ENCODE data around the gene FAM156B.
"Not testable (repeated sequence)": the region's sequence is repeated elsewhere in the genome, so short reads cannot be mapped to it uniquely, and the experiment has no call there.

Gene FAM156B

DNA sequence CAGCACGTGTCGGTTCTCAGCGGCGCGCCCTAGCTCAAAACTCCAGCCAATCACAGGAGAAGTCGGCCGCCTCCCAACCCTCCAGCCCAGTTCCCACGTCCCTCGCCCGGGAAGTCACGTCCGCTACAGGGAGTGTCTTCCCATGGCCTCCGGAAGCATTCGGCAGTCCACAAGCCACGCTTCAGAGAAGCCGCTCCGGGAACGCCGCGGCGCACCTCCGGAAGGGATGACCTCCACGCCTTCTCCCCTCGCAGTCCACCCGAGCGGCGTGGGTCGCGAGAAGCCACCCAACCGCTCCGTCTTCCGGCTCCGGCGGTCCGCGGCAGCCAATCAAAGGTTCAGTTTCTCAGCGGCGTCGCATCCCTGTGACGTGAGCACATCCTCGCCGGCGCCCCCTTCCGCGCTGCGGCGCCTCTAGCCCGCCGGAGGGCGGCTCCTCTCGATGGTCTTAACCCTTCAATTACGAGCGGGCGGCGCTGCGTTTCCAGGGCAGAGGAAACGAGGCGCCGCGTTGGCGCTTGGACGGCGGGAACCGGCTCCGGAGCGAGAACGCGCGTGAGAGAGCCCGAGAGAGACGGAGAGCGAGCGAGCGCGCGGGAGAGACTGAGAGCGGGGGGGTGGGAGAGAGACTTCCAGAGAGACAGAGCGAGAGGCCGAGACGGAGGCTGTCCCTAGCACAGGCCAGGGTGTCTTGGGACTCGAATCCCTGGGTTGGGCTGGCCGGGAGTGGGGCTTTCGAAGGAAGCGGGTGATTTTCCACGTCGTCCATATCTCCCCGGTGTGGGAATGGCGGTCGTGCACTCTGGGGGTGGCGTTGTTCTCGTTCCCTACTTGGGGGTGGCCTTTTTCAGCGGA lies at the start of gene FAM156B:
FAM156B (plus strand) TSS at position 476 of the 855 bp plus-strand sequence. CDS start 9,896 bp downstream, outside the sequence.
- DNase-seq (ENCODE audit: extremely low read depth in 1 of 2, low read depth in 1 of 2) = not testable (repeated sequence)

DNA sequence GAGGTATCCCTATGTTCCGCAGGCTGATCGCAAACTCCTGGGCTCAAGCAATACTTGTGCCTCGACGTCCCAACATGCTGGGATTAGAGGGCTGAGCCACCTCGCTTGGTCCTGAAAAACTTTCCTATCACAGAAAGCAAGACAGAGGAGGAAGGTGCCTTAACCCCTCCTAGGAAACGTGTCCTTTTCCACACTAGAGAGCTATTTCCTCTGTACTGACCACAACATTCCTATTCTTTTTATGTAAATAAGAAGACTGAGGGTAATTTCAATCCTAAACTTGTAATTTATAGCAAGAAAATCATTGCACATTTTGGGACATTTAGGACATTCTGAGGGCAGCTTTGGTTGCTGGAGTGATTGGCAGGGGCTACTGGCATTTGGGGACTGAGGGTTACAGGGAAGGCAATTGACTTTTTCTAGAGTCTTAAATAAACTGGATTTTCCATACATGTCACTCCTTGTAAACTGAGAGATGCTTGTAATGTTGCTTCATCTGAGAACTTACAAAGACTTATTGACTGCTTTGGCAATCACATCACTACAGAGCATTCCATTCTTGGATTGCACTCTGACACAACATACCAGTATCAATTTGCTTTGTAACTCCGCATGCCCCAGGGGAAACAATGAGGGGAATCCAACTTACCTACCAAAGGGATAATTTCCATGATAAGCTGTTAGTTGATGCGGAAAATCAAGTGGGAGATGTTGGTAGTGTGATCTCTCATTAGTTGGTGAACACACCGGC lies 44.8 kb upstream of the FAM156B start:
- no peak for DNase-seq (ENCODE audit: extremely low read depth in 1 of 2, low read depth in 1 of 2)

GRCh38 chrX:52856991-52857525 lies 40.1 kb upstream of the FAM156B start:
- not testable (repeated sequence) for DNase-seq (ENCODE audit: extremely low read depth in 1 of 2, low read depth in 1 of 2)

DNA sequence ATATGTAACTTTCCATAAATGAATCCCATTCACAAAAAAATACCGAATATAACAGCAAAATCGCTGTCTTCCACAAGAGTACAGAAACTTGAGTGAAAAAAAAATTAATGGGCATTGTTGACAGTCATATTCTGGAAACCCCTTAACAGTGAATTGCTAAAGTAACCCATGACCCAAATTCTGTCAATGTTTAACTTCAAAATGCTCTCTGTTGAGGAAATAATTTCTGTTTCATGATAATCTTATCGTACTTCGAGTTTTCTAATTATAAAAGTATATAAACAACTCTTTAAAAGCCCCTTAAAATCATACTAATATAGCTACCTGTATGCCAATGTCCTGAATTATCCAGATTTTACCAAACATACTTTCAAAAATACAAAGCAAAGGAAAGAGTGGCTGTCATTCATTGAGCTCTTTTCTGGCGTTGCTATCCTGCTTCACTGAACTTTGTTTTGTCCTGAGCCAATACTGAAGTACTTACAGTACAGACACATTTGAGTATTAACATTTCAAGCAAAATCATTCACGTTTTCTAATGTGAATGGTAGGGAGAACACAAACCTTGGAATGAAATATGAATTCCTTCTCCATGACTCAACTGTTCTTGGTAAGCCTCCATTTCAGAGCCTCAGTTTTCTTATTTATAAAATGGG lies 31.7 kb upstream of the FAM156B start:
- no peak for DNase-seq (ENCODE audit: extremely low read depth in 1 of 2, low read depth in 1 of 2)

- DNase-seq (ENCODE audit: extremely low read depth in 1 of 2, low read depth in 1 of 2) = no peak
Observed at GRCh38 chrX:52867610-52868348, 29.4 kb upstream of the FAM156B start, which contains the start of gene XAGE3. XAGE3 (minus strand) TSS chrX:52868083; CDS start chrX:52867133, 950 bp downstream.

- no peak for DNase-seq (ENCODE audit: extremely low read depth in 1 of 2, low read depth in 1 of 2)
Observed at GRCh38 chrX:52870046-52870445, 27.1 kb upstream of the FAM156B start.

GRCh38 chrX:52873825-52874224 lies 23.3 kb upstream of the FAM156B start:
- not testable (repeated sequence) for DNase-seq (ENCODE audit: extremely low read depth in 1 of 2, low read depth in 1 of 2)

- no peak for DNase-seq (ENCODE audit: extremely low read depth in 1 of 2, low read depth in 1 of 2)
Observed at GRCh38 chrX:52874661-52875060, 22.5 kb upstream of the FAM156B start.

DNA sequence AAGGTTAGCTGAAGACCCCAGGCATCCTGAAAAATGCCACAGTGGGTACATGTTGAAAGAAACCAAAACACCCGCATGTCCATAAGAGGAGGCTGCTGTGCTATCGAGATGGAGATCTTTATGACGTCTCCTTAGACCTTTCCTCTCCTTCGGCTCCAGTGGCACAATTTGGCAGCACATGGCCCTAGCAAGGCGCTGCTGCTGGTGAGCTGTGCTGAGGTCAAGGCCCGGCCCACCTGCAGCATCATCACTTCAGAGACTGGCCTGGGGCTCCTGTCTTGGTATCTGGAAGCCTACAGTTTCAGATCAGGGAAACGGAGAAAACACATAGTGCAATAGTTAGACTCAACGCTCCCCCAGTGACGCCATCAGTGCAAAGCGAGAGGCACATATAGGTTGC lies 21.7 kb upstream of the FAM156B start:
- not testable (repeated sequence) for DNase-seq (ENCODE audit: extremely low read depth in 1 of 2, low read depth in 1 of 2)

GRCh38 chrX:52876386-52876785 lies 20.7 kb upstream of the FAM156B start:
- DNase-seq (ENCODE audit: extremely low read depth in 1 of 2, low read depth in 1 of 2) = not testable (repeated sequence)

DNA sequence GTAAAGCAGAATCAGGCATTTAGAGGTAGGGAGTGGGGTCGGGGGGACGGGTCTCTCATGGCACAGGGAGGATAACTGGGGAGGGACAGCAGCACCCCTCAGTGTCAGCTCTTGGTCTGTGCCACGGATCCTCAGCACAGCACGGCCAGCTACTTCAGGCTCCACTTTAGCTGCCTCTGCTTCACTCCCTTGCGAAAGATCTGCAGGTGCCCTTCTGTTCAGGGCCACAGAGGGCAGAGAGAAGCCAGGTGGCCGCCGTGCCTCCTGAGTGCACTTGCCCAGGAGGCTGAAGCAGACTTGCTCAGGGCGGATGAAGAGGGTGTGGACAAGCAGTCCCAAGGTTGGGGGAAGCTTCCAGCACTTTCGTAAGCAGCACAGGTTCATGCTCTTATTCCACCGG lies 9.7 kb upstream of the FAM156B start:
- DNase-seq (ENCODE audit: extremely low read depth in 1 of 2, low read depth in 1 of 2) = not testable (repeated sequence)

DNA sequence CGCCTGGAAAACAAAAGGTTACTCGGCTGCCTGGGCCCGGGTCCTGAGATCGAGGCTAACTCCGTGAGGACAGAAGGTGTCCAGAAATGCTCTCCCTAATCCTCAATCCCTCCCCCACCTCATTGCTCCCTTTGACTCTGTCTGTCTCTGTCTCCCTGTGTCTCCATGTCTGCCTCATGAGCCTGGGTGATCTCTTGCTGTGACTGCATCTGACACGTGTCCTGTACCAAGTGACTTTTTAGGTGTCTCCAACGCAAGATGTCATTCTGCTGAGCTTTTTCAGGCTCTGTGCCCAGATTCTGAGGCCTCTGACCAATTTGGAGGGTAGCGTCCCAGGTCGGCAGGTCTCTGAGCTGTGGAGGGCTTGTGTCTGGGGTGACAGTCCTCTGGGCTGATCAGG lies 9.0 kb upstream of the FAM156B start:
- not testable (repeated sequence) for DNase-seq (ENCODE audit: extremely low read depth in 1 of 2, low read depth in 1 of 2)

DNA sequence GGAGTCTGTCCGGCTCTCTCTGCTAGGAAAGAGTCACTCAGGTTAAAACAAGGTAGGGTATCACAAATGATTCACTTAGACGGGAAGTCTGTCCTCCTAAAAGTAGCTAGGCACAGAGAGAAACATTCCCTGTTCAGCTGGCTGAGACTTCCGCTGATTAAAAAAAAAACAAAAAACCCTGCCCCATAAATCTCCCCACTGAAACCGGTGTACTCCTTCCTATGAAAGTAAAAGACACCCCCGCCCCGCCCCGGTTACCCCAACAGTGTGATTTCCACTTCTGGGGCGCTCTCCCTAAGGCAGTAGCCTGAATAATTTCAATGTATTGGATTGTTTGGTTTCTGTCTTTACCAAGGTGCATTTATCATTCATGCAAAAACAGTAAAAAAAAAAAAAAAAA lies 692 bp upstream of the FAM156B start:
- DNase-seq (ENCODE audit: extremely low read depth in 1 of 2, low read depth in 1 of 2) = not testable (repeated sequence)

GRCh38 chrX:52905531-52905930 lies 8.4 kb downstream of the FAM156B start:
- DNase-seq (ENCODE audit: extremely low read depth in 1 of 2, low read depth in 1 of 2) = not testable (repeated sequence)

- not testable (repeated sequence) for DNase-seq (ENCODE audit: extremely low read depth in 1 of 2, low read depth in 1 of 2)
Observed at GRCh38 chrX:52906072-52906471, 8.9 kb downstream of the FAM156B start.

DNA sequence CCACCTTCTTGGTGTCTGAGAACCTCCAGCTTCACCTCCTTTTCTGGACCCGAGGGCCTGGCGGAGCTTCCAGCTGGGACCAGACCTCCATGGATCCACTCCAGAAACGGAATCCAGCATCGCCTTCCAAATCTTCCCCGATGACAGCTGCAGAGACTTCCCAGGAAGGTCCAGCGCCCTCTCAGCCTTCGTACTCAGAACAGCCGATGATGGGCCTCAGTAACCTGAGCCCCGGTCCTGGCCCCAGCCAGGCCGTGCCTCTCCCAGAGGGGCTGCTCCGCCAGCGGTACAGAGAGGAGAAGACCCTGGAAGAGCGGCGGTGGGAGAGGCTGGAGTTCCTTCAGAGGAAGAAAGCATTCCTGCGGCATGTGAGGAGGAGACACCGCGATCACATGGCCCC lies 10.0 kb downstream of the FAM156B start:
- not testable (repeated sequence) for DNase-seq (ENCODE audit: extremely low read depth in 1 of 2, low read depth in 1 of 2)

GRCh38 chrX:52907900-52908299 lies 10.8 kb downstream of the FAM156B start:
- not testable (repeated sequence) for DNase-seq (ENCODE audit: extremely low read depth in 1 of 2, low read depth in 1 of 2)

DNA sequence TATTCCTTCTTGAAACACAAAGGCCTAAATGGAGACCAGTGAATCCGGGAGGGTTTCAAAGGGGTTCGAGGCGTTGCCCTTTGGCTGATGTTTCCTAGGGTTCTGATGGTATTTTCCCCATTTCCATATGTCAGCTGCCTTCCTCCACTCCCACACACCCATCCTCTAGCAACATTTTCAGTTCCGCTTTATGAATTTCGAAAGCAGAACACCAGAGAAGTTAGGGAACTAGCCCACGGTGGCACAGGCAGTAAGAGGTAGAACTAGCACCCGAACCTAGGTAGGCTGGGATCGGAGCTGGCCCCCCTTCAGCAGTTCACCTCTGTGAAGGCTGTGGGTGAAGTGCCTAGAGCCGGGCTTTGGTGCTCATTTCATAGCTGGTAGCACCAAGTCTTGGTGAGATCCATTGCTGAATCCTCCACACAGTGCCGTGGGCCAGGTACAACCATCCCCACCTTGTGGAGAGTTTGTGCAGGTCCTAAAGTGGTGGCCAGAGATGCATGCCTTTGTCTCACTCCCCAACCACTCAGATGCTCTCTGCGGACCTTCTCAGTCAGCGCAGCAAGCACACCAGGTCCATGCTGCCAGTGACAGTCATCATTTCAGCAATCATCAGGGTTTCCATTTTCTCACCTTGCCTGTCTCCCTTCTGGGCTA lies 12.3 kb downstream of the FAM156B start:
- DNase-seq (ENCODE audit: extremely low read depth in 1 of 2, low read depth in 1 of 2) = not testable (repeated sequence)

DNA sequence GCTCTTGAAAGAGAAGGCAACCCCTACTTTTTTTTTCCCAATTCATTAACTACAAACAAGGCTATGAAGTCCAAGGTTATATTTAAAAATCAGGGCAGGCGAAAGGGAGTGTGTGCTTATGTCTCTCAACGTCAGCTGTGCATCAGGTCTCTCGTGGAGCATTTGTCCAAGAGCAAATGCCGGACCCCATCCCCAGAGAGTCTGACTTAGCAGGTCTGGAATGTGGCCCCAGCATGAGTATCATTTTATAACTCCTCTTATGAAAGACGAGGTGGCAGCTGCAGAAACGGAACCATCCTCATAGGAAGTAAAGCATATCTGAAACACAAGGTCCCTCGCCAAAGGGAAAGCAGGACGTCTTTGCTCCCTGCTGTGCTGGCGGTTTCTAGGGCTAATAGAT lies 16.6 kb downstream of the FAM156B start:
- DNase-seq (ENCODE audit: extremely low read depth in 1 of 2, low read depth in 1 of 2) = not testable (repeated sequence)

- not testable (repeated sequence) for DNase-seq (ENCODE audit: extremely low read depth in 1 of 2, low read depth in 1 of 2)
Observed at GRCh38 chrX:52914704-52915103, 17.6 kb downstream of the FAM156B start.

Measured in stimulated activated CD8-positive, alpha-beta memory T cell treated with anti-CD3 and anti-CD28 coated beads, Interleukin-7, amount 100 ng/mL, for 48 hours (primary cell).